GM20000 (cell line): ENCODE data around the gene KCNQ1.

Experiments
- DNase-seq: peaks from one replicate; pipeline ENCODE4 v3.0.0; 2012; ENCODE audit warnings: low spot score
- CTCF ChIP-seq: IDR thresholded peaks from 2 replicates; pipeline ENCODE4 v1.5.1; 2012; ENCODE audit warnings: mild to moderate bottlenecking, control low read depth; ENCODE audit errors: extremely low read depth, missing control alignments

The KCNQ1 gene

GRCh38 chr11:2729841-2730240, 285.0 kb downstream of the KCNQ1 start:
- no peak for DNase-seq
- no peak for TF ChIP-seq CTCF

DNA sequence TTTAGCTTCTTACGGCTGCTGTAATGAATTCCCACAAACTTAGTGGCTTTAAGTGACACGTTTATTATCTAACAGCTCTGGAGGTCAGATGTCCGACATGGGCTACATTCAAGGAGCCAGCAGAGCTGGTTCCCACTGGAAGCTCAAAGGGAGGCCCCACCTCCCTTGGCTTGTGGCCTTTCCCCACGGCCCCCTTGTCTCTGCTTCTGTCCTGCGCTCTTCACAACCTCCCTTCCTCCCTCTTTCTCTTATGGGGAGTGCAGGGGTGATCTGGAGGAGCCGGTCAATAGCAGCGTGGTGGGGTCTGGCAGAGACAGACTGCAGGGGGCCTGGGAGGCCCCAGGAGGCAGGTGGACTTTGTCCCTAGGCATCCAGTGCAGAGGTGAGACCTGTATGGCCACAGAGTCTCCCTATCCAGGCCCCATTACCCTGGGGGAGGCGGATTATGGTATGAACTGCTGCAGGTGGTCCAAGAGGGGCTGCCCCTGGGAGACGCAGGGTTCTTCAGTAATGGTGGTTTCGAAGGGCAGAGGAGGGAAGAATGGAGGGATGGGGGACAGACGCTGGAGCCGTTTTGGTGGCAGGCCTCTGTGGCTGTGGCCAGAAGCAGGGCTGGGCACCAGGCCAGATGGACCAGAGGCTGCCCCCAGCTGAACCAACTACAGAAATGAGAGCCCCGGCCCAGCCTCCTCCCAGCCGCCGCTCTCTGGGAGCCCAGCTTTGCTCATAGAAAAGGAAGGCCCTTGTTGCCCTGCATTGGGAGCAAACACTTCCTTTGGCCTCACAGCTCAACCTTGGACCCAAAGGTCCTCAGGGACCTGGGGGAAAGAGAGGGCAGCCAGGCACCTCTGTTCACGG, 285.7 kb downstream of the KCNQ1 start:
- DNase-seq: no peak
- TF ChIP-seq CTCF: no peak

- DNase-seq: no peak
- no peak for TF ChIP-seq CTCF
These were observed 286.6 kb downstream of the KCNQ1 start for GRCh38 chr11:2731130-2732125.

DNA sequence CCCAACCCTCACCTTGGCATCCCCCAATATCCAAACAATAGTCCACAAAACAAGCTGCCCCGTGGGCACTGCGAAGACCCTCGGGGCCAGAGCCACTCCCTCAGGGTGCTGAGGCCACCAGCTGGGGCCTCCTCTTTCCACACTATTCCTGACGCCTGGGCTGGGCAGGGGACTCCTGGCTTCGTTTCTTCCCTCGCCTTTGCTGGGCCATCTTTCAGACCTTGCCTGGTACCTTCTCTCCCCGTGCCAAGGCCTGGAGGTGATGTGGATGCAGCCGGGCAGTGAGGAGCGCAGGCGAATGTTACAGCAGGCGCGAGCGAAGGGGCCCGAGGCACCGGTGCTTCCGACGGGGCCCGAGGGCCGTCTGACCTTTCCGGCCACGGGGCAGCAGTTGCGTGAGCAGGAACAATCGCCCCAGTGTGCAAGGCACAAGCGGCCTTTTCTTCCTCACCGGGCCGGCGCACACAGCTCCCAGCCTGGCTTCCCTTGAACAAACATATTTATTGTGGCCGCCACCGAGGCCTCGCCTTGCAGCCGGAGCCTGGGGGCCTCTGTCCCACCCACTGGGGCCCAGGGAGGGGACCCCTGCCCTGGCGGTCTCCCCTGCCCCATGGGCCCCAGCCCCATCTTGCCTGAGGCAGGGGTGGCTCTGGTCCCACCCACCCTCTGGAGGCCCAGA, 287.6 kb downstream of the KCNQ1 start:
- TF ChIP-seq CTCF: no peak
- no peak for DNase-seq

DNA sequence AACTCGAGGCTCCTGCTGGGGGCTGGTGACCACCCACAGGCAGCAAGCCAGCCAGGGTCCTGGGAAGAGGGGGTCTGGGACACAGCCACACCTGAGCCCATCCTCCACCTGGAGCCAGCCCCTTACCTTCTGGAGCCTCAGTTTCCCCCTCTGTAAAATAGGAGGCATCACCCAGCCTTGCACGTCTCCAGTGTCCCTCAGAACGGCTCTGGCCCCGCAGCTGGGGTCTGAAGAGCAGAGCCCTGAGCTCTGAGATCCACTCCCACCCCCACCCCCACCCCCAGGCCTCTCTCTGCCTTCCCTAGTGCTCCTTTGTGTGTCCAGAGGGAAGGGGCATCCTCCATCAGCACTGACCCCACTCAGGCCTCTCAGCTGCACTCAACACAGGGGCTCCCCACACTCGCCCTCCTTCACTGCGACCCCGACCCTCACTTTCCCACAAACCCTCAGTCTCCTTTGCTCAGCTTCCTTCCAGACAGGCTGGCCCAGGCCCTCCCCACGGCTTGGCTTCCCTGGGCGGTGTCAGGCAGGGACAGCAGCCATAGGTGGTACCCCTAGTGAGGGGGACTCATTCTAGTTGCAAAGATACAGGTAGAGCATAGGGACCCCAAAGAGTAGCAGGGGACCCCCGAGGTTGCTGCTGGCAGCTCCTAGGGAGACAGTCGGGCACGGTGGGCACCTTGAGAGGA, 288.3 kb downstream of the KCNQ1 start:
- no peak for DNase-seq
- no peak for TF ChIP-seq CTCF

GRCh38 chr11:2734181-2735052, 289.6 kb downstream of the KCNQ1 start:
- no peak for TF ChIP-seq CTCF
- no peak for DNase-seq
